Ovary (tissue), 1 donor: ENCODE measurements around the gene CNNM2.

Experiments
- EP300 ChIP-seq: sonication (generic); formaldehyde crosslinking; IDR thresholded peaks from one replicate; pipeline ENCODE4 v1.6.1; 2017; ENCODE audit warnings: antibody characterized with exemption
- POLR2A ChIP-seq: fragments of 450-650 bp; IDR thresholded peaks from one replicate; pipeline ENCODE4 v1.6.1; 2017; ENCODE audit warnings: antibody characterized with exemption, mild to moderate bottlenecking, moderate library complexity

DNA sequence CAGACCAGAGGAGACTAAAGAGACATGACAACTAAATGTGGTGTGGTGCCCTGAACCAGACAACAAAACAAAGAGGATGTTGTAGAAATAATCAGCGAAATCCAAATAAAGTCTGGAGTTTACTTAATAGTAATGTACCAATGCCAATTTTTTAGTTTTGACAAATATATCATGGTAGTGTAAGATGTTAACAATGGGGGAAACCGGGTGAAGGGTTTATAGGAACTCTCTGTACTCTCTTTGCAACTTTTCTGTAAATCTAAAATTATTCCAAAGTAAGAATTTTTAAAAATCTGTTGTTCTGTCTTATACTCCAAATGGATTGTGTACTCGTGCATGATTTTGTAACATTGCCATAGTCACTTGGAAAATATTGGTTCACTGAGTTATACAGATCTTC, 129.3 kb downstream of the CNNM2 start:
- TF ChIP-seq POLR2A (no peak), EP300 (no peak)
